GM12878 (cell line): ENCODE results near the gene IL17F. TPM values are rescaled to one million over a fixed set of nuclear protein-coding genes. Genes with fewer than 3 reads are reported as not detected.

Experiments
- ASH2L ChIP-seq: fragments of 300-600, 200-600 bp; sonication (generic); IDR thresholded peaks from 2 replicates; pipeline ENCODE4 v1.6.1; 2017; ENCODE audit warnings: low read depth, mild to moderate bottlenecking, borderline replicate concordance
- CBX3 ChIP-seq: fragments of 200-600 bp; sonication (generic); IDR thresholded peaks from 2 replicates; pipeline ENCODE4 v1.6.1; 2016; ENCODE audit warnings: low read depth, borderline replicate concordance
- CBX5 ChIP-seq: sonication (generic); IDR thresholded peaks from 2 replicates; pipeline ENCODE4 v1.6.1; 2016; ENCODE audit warnings: low read depth, moderate library complexity, mild to moderate bottlenecking, inconsistent platforms
- EGR1 ChIP-seq, 2 experiments: IDR thresholded peaks; 1 replicate in 1 of 2; 2 replicates in 1 of 2; pipeline ENCODE4 v1.6.1; 2011 to 2012; ENCODE audit warnings: low read depth in 2 of 2, low read length in 2 of 2, borderline replicate concordance in 1 of 2, mild to moderate bottlenecking in 1 of 2, moderate library complexity in 1 of 2
- HDAC6 ChIP-seq: fragments of 200-600 bp; sonication (generic); IDR thresholded peaks from one replicate; pipeline ENCODE4 v1.8.0; 2017; ENCODE audit warnings: antibody characterized with exemption; ENCODE audit not compliant: unreplicated experiment
- JUND ChIP-seq: IDR thresholded peaks from 2 replicates; pipeline ENCODE4 v1.6.1; 2012; ENCODE audit warnings: low read depth, mild to moderate bottlenecking, low read length, improper control_type of control experiment, moderate library complexity
- MEF2B ChIP-seq: fragments of 450-650 bp; IDR thresholded peaks from 2 replicates; pipeline ENCODE4 v1.6.1; 2018; ENCODE audit warnings: mild to moderate bottlenecking, moderate library complexity; ENCODE audit not compliant: partially characterized antibody, poor library complexity, severe bottlenecking
- MYC ChIP-seq: IDR thresholded peaks from 2 replicates; pipeline ENCODE4 v1.6.1; 2011; ENCODE audit warnings: mild to moderate bottlenecking, low read length, moderate library complexity, inconsistent platforms; ENCODE audit not compliant: insufficient read depth, insufficient replicate concordance, insufficient read length, severe bottlenecking
- RCOR1 ChIP-seq: conservative IDR thresholded peaks from 2 replicates; pipeline ENCODE4 v1.6.1; 2012; ENCODE audit warnings: low read depth, low read length, improper control_type of control experiment
- SIN3A ChIP-seq: IDR thresholded peaks from 2 replicates; pipeline ENCODE4 v1.6.1; 2012; ENCODE audit warnings: low read depth, low read length, improper control_type of control experiment
- SIX5 ChIP-seq: IDR thresholded peaks from 2 replicates; pipeline ENCODE4 v1.6.1; 2011; ENCODE audit warnings: mild to moderate bottlenecking, low read depth, low read length, moderate library complexity; ENCODE audit not compliant: severe bottlenecking
- SPI1 ChIP-seq: IDR thresholded peaks from 2 replicates; pipeline ENCODE4 v1.6.1; 2011; ENCODE audit warnings: low read depth, mild to moderate bottlenecking, low read length, moderate library complexity, borderline replicate concordance; ENCODE audit not compliant: insufficient read depth
- SREBF1 ChIP-seq: IDR thresholded peaks from 2 replicates; pipeline ENCODE4 v1.6.1; 2012; ENCODE audit warnings: mild to moderate bottlenecking, low read length
- ZNF207 ChIP-seq: fragments of 450-650 bp; IDR thresholded peaks from 2 replicates; pipeline ENCODE4 v1.6.1; 2014; ENCODE audit warnings: antibody characterized with exemption, mild to moderate bottlenecking, borderline replicate concordance
- ZNF24 ChIP-seq: fragments of 450-650 bp; IDR thresholded peaks from 2 replicates; pipeline ENCODE4 v1.6.1; 2017; ENCODE audit warnings: antibody characterized with exemption, mild to moderate bottlenecking
- ZZZ3 ChIP-seq: IDR thresholded peaks from 2 replicates; pipeline ENCODE4 v1.6.1; 2011; ENCODE audit warnings: low read depth; ENCODE audit not compliant: control insufficient read depth, insufficient read length
- polyA plus RNA-seq, 11 experiments: library from polyadenylated mRNA; depleted of rRNA in 4 of 11; unstranded in 6 of 11; stranded (reverse) in 5 of 11; fragments of >200 nt; fragmentation: Nextera tagmentation in 4 of 11; fragmentation: Illumina TruSeq in 1 of 11; extraction: Ambion mirVana in 4 of 11; extraction: Trizol in 1 of 11; gene quantifications; 1 replicate in 1 of 11; 2 replicates in 10 of 11; pipeline versions ENCODE4 v1.2.1 to v1.2.3, GENCODE V29; 2011 to 2016; ENCODE audit warnings: inconsistent platforms in 2 of 11, missing spikeins in 2 of 11, low read depth in 1 of 11
- total RNA-seq, 4 experiments: library from RNA; depleted of rRNA in 3 of 4; stranded (reverse); fragments of >200 nt in 3 of 4; fragmentation: Illumina TruSeq in 1 of 4; extraction: Trizol in 1 of 4; gene quantifications; 2 replicates each; pipeline versions ENCODE4 v1.2.1 to v1.2.3, GENCODE V29; 2013 to 2021
- TF ChIP-seq, protein P1 (sequence below): fragments of 150-350 bp; IDR thresholded peaks from 2 replicates; pipeline ENCODE4 v1.6.1; 2016; ENCODE audit warnings: low read depth, low read length
- TF ChIP-seq, protein P2 (sequence below): IDR thresholded peaks from 2 replicates; pipeline ENCODE4 v1.6.1; 2012; ENCODE audit warnings: mild to moderate bottlenecking, low read depth, low read length
- TF ChIP-seq, protein P3 (sequence below): fragments of 450-650 bp; formaldehyde crosslinking; IDR thresholded peaks from 2 replicates; pipeline ENCODE4 v1.4.0; 2020; ENCODE audit warnings: mild to moderate bottlenecking, moderate library complexity

IL17F gene
- total and polyA plus RNA-seq, 10 of the 15 experiments (the other 5 are each of a cell fraction or from before 2014, with no cell fraction given), result 0.20 TPM; not detected in 9

DNA sequence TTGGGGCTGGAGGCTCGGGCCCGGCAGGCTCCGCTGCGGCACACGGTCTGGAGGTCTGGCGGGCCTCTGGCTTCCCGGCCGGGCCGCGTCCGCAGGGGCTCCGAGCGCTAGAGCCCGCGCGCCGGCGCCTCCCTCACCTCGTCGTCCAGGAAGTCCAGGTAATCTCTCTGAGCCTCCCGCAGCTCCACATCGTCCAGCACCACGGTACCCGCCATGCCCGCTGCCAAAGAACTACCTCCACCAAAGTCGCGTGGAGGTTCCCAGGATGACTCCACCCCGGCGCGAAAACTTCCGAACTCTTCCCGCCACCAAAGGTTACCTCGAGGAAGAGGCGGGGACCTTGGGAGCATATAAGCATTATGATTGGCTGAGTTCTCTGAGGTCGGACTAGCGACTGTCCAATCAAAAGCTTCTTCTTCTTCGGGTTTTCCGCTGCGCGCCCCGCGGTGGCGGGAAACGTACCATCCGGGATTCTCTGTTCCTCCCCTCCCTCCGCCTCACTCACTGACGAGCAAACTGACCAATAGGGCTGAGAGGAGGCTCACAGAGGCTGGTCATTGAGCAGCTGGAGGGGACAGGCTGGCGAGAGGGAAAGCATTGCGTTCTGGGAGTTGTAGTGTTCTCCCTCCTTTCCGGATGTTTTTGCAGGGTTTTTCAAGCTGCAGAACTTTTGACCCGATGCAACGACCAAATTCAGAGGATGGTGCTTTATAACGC is 40.3 kb upstream of the IL17F start, which contains the start of gene MCM3 (continued):
- TF ChIP-seq, protein P1, sequence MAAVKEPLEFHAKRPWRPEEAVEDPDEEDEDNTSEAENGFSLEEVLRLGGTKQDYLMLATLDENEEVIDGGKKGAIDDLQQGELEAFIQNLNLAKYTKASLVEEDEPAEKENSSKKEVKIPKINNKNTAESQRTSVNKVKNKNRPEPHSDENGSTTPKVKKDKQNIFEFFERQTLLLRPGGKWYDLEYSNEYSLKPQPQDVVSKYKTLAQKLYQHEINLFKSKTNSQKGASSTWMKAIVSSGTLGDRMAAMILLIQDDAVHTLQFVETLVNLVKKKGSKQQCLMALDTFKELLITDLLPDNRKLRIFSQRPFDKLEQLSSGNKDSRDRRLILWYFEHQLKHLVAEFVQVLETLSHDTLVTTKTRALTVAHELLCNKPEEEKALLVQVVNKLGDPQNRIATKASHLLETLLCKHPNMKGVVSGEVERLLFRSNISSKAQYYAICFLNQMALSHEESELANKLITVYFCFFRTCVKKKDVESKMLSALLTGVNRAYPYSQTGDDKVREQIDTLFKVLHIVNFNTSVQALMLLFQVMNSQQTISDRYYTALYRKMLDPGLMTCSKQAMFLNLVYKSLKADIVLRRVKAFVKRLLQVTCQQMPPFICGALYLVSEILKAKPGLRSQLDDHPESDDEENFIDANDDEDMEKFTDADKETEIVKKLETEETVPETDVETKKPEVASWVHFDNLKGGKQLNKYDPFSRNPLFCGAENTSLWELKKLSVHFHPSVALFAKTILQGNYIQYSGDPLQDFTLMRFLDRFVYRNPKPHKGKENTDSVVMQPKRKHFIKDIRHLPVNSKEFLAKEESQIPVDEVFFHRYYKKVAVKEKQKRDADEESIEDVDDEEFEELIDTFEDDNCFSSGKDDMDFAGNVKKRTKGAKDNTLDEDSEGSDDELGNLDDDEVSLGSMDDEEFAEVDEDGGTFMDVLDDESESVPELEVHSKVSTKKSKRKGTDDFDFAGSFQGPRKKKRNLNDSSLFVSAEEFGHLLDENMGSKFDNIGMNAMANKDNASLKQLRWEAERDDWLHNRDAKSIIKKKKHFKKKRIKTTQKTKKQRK, result peak; percentile 78
- no peak for TF ChIP-seq MEF2B
- TF ChIP-seq CBX3, result no peak
- TF ChIP-seq ASH2L, result peak; percentile 91; the same call in 1 of the 2 replicates
- no peak for TF ChIP-seq HDAC6
- no peak for TF ChIP-seq CBX5
- peak; percentile 50 for TF ChIP-seq SPI1
- no peak for TF ChIP-seq EGR1 (IDR thresholded peaks at IDR 0.05; ENCODE audit: borderline replicate concordance in 1 of 2, low read depth in 2 of 2, low read length in 2 of 2)
- TF ChIP-seq JUND, result no peak
- no peak for TF ChIP-seq ZNF207
- TF ChIP-seq, protein P2, sequence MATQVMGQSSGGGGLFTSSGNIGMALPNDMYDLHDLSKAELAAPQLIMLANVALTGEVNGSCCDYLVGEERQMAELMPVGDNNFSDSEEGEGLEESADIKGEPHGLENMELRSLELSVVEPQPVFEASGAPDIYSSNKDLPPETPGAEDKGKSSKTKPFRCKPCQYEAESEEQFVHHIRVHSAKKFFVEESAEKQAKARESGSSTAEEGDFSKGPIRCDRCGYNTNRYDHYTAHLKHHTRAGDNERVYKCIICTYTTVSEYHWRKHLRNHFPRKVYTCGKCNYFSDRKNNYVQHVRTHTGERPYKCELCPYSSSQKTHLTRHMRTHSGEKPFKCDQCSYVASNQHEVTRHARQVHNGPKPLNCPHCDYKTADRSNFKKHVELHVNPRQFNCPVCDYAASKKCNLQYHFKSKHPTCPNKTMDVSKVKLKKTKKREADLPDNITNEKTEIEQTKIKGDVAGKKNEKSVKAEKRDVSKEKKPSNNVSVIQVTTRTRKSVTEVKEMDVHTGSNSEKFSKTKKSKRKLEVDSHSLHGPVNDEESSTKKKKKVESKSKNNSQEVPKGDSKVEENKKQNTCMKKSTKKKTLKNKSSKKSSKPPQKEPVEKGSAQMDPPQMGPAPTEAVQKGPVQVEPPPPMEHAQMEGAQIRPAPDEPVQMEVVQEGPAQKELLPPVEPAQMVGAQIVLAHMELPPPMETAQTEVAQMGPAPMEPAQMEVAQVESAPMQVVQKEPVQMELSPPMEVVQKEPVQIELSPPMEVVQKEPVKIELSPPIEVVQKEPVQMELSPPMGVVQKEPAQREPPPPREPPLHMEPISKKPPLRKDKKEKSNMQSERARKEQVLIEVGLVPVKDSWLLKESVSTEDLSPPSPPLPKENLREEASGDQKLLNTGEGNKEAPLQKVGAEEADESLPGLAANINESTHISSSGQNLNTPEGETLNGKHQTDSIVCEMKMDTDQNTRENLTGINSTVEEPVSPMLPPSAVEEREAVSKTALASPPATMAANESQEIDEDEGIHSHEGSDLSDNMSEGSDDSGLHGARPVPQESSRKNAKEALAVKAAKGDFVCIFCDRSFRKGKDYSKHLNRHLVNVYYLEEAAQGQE, result no peak
- TF ChIP-seq ZZZ3, result no peak
- TF ChIP-seq RCOR1, result no peak
- no peak for TF ChIP-seq MYC
- TF ChIP-seq, protein P3, sequence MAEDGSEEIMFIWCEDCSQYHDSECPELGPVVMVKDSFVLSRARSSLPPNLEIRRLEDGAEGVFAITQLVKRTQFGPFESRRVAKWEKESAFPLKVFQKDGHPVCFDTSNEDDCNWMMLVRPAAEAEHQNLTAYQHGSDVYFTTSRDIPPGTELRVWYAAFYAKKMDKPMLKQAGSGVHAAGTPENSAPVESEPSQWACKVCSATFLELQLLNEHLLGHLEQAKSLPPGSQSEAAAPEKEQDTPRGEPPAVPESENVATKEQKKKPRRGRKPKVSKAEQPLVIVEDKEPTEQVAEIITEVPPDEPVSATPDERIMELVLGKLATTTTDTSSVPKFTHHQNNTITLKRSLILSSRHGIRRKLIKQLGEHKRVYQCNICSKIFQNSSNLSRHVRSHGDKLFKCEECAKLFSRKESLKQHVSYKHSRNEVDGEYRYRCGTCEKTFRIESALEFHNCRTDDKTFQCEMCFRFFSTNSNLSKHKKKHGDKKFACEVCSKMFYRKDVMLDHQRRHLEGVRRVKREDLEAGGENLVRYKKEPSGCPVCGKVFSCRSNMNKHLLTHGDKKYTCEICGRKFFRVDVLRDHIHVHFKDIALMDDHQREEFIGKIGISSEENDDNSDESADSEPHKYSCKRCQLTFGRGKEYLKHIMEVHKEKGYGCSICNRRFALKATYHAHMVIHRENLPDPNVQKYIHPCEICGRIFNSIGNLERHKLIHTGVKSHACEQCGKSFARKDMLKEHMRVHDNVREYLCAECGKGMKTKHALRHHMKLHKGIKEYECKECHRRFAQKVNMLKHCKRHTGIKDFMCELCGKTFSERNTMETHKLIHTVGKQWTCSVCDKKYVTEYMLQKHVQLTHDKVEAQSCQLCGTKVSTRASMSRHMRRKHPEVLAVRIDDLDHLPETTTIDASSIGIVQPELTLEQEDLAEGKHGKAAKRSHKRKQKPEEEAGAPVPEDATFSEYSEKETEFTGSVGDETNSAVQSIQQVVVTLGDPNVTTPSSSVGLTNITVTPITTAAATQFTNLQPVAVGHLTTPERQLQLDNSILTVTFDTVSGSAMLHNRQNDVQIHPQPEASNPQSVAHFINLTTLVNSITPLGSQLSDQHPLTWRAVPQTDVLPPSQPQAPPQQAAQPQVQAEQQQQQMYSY, result no peak
- peak; percentile 57; the same call in 1 of the 2 replicates for TF ChIP-seq SREBF1
- peak; percentile 75; the same call in 1 of the 2 replicates for TF ChIP-seq SIN3A
- TF ChIP-seq SIX5, result peak; percentile 79
- TF ChIP-seq ZNF24, result no peak
